Adipose tissue (tissue), 3 donors: ENCODE data around the gene HS6ST3. TPM values are rescaled to one million over a fixed set of nuclear protein-coding genes. Genes with fewer than 3 reads are reported as not detected.

Experiments used
- H3K27ac ChIP-seq: one replicate; pipeline ENCODE4 v1.5.1; 2013; ENCODE audit warnings: low read depth, low read length
- WGBS, 3 donors: extraction: QIAGEN DNeasy Blood & Tissue Kit; methylation state at CpG; one replicate each; pipeline ENCODE4 v1.1.7; 2013; 5-methylcytosine and 5-hydroxymethylcytosine counted together
- polyA plus RNA-seq, 3 donors: library from polyadenylated mRNA; stranded (reverse); fragments of 200-250 nt; gene quantifications; one replicate each; pipeline ENCODE4 v1.2.3, GENCODE V29; 2013
- donor health status: healthy with polysubstance abuse.
- donor health status: Bipolar disorder and iron deficiency.
- donor health status: healthy.

HS6ST3 gene
- polyA plus RNA-seq, 3 donors = 0.07 to 0.47 (median 0.34) TPM

GRCh38 chr13:96662036-96662435 is 572.1 kb downstream of the HS6ST3 start:
- WGBS, 3 donors = 68 to 88% (median 86%) methylated on average over 3 of the region's 3 CpGs

GRCh38 chr13:96667294-96668018 is 577.5 kb downstream of the HS6ST3 start:
- no peak overlapping the region for H3K27ac ChIP-seq
- WGBS, 3 donors = 64 to 77% (median 77%) methylated on average over 5 of the region's 5 CpGs

More at GRCh38 chr13:96662036-96662435, 572.1 kb downstream of the HS6ST3 start:
- H3K27ac ChIP-seq = no peak overlapping the region

- no peak overlapping the region for H3K27ac ChIP-seq
These were observed 581.2 kb downstream of the HS6ST3 start for GRCh38 chr13:96671073-96671472.

- H3K27ac ChIP-seq = no peak overlapping the region
These were observed 582.1 kb downstream of the HS6ST3 start for GRCh38 chr13:96672016-96672415.

GRCh38 chr13:96673825-96674224 is 583.9 kb downstream of the HS6ST3 start:
- WGBS, 3 donors = 70 to 73% (median 71%) methylated on average over 3 of the region's 3 CpGs
- H3K27ac ChIP-seq = no peak overlapping the region

GRCh38 chr13:96677029-96677428 is 587.1 kb downstream of the HS6ST3 start:
- no peak overlapping the region for H3K27ac ChIP-seq

GRCh38 chr13:96678801-96679200 is 588.9 kb downstream of the HS6ST3 start:
- 62 to 69% (median 66%) methylated on average over 2 of the region's 2 CpGs for WGBS, 3 donors
- H3K27ac ChIP-seq = no peak overlapping the region

GRCh38 chr13:96680898-96681297 is 591.0 kb downstream of the HS6ST3 start:
- H3K27ac ChIP-seq = no peak overlapping the region
- 80 to 87% (median 84%) methylated on average over 5 of the region's 5 CpGs for WGBS, 3 donors

GRCh38 chr13:96681766-96682165 is 591.9 kb downstream of the HS6ST3 start:
- H3K27ac ChIP-seq = no peak overlapping the region

- WGBS, 3 donors = 85 to 92% (median 90%) methylated on average over 4 of the region's 4 CpGs
- H3K27ac ChIP-seq = no peak overlapping the region
These were observed 594.6 kb downstream of the HS6ST3 start for GRCh38 chr13:96684469-96684868.

GRCh38 chr13:96684907-96685306 is 595.0 kb downstream of the HS6ST3 start:
- WGBS, 3 donors = 31 to 68% (median 60%) methylated on average over 1 of the region's 1 CpG
- no peak overlapping the region for H3K27ac ChIP-seq

- WGBS, 3 donors = 20 to 26% (median 24%) methylated on average over 2 of the region's 2 CpGs
- H3K27ac ChIP-seq = no peak overlapping the region
These were observed 596.4 kb downstream of the HS6ST3 start for GRCh38 chr13:96686286-96686685.

- 85 to 92% (median 89%) methylated on average over 3 of the region's 3 CpGs for WGBS, 3 donors
- no peak overlapping the region for H3K27ac ChIP-seq
These were observed 597.3 kb downstream of the HS6ST3 start for GRCh38 chr13:96687191-96687590.

GRCh38 chr13:96690998-96691397 is 601.1 kb downstream of the HS6ST3 start:
- H3K27ac ChIP-seq = no peak overlapping the region

- 70 to 84% (median 81%) methylated on average over 6 of the region's 6 CpGs for WGBS, 3 donors
These were observed 606.5 kb downstream of the HS6ST3 start for GRCh38 chr13:96696389-96696900.

GRCh38 chr13:96700657-96701056 is 610.8 kb downstream of the HS6ST3 start:
- WGBS, 3 donors = 65 to 84% (median 72%) methylated on average over 2 of the region's 2 CpGs

More at GRCh38 chr13:96696389-96696900, 606.5 kb downstream of the HS6ST3 start:
- no peak overlapping the region for H3K27ac ChIP-seq

GRCh38 chr13:96707146-96707545 is 617.2 kb downstream of the HS6ST3 start:
- H3K27ac ChIP-seq = no peak overlapping the region
- WGBS, 3 donors = 91 to 94% (median 93%) methylated on average over 3 of the region's 3 CpGs

More at GRCh38 chr13:96700657-96701056, 610.8 kb downstream of the HS6ST3 start:
- no peak overlapping the region for H3K27ac ChIP-seq

GRCh38 chr13:96710166-96710862 is 620.4 kb downstream of the HS6ST3 start:
- H3K27ac ChIP-seq = no peak overlapping the region
- WGBS, 3 donors = 86 to 87% (median 86%) methylated on average over 3 of the region's 3 CpGs

- no peak overlapping the region for H3K27ac ChIP-seq
- 88 to 93% (median 91%) methylated on average over 4 of the region's 4 CpGs for WGBS, 3 donors
These were observed 630.5 kb downstream of the HS6ST3 start for GRCh38 chr13:96720446-96720845.

GRCh38 chr13:96726651-96727050 is 636.7 kb downstream of the HS6ST3 start:
- no peak overlapping the region for H3K27ac ChIP-seq
